H9 (cell line): ENCODE results near the gene DPP6. TPM values are rescaled to one million over a fixed set of nuclear protein-coding genes. Genes with fewer than 3 reads are reported as not detected.
"Not testable (repeated sequence)": the region's sequence is repeated elsewhere in the genome, so short reads cannot be mapped to it uniquely, and the experiment has no call there.

Experiments
- DNase-seq: peaks from one replicate; pipeline ENCODE4 v3.0.0-alpha.2; 2017
- H2AFZ ChIP-seq: one replicate; pipeline ENCODE4 v1.6.1; 2013; ENCODE audit warnings: mild to moderate bottlenecking, low read length, control low read depth, moderate library complexity
- H2AK5ac ChIP-seq: 2 replicates; pipeline ENCODE4 v1.6.1; 2013; ENCODE audit warnings: low read length, control low read depth, mixed read lengths; ENCODE audit not compliant: insufficient read length
- H2BK120ac ChIP-seq: one replicate; pipeline ENCODE4 v1.6.1; 2013; ENCODE audit warnings: low read depth, mild to moderate bottlenecking, low read length, control low read depth, inconsistent platforms; ENCODE audit not compliant: poor library complexity, severe bottlenecking
- H2BK12ac ChIP-seq: 2 replicates; pipeline ENCODE4 v1.6.1; 2013; ENCODE audit warnings: low read length, control low read depth, mixed read lengths, low read depth; ENCODE audit not compliant: insufficient read length
- H2BK15ac ChIP-seq: 2 replicates; pipeline ENCODE4 v1.6.1; 2013; ENCODE audit warnings: low read depth, low read length, control low read depth
- H2BK20ac ChIP-seq: one replicate; pipeline ENCODE4 v1.6.1; 2013; ENCODE audit warnings: low read depth, mild to moderate bottlenecking, low read length, control low read depth, inconsistent platforms; ENCODE audit not compliant: poor library complexity, severe bottlenecking
- H2BK5ac ChIP-seq: 2 replicates; pipeline ENCODE4 v1.6.1; 2013; ENCODE audit warnings: low read length, control low read depth, mixed read lengths; ENCODE audit not compliant: insufficient read length
- H3K14ac ChIP-seq: 2 replicates; pipeline ENCODE4 v1.6.1; 2013; ENCODE audit warnings: low read length, control low read depth; ENCODE audit not compliant: insufficient read depth
- H3K18ac ChIP-seq: 2 replicates; pipeline ENCODE4 v1.6.1; 2013; ENCODE audit warnings: low read depth, mild to moderate bottlenecking, mixed read lengths, low read length, control low read depth; ENCODE audit not compliant: insufficient read length
- H3K23ac ChIP-seq: 2 replicates; pipeline ENCODE4 v1.6.1; 2013; ENCODE audit warnings: low read length, control low read depth, mixed read lengths, low read depth; ENCODE audit not compliant: insufficient read length
- H3K23me2 ChIP-seq: 2 replicates; pipeline ENCODE4 v1.6.1; 2013; ENCODE audit warnings: low read depth, mild to moderate bottlenecking, mixed read lengths, low read length, control low read depth; ENCODE audit not compliant: insufficient read length, poor library complexity, severe bottlenecking
- H3K27ac ChIP-seq: 2 replicates; pipeline ENCODE4 v1.5.1; 2013; ENCODE audit warnings: low read length, control low read depth, mixed read lengths, low read depth; ENCODE audit not compliant: insufficient read length
- H3K27me3 ChIP-seq: 2 replicates; pipeline ENCODE4 v1.6.1; 2013; ENCODE audit warnings: low read length, control low read depth, inconsistent platforms; ENCODE audit not compliant: insufficient read depth
- H3K4ac ChIP-seq: 2 replicates; pipeline ENCODE4 v1.6.1; 2013; ENCODE audit warnings: low read depth, mild to moderate bottlenecking, control low read depth, inconsistent platforms, low read length, moderate library complexity
- H3K4me1 ChIP-seq: 2 replicates; pipeline ENCODE4 v1.6.1; 2013; ENCODE audit warnings: low read length, control low read depth, inconsistent platforms; ENCODE audit not compliant: insufficient read depth
- H3K4me2 ChIP-seq: 2 replicates; pipeline ENCODE4 v1.6.1; 2013; ENCODE audit warnings: low read length, control low read depth, mixed read lengths; ENCODE audit not compliant: insufficient read length, insufficient read depth
- H3K56ac ChIP-seq: 2 replicates; pipeline ENCODE4 v1.6.1; 2013; ENCODE audit warnings: low read depth, mild to moderate bottlenecking, mixed read lengths, low read length, control low read depth; ENCODE audit not compliant: insufficient read length
- H3K79me1 ChIP-seq: 2 replicates; pipeline ENCODE4 v1.6.1; 2013; ENCODE audit warnings: low read depth, mild to moderate bottlenecking, moderate library complexity, low read length, control low read depth, inconsistent platforms; ENCODE audit not compliant: insufficient read depth, poor library complexity, severe bottlenecking
- H3K79me2 ChIP-seq: 2 replicates; pipeline ENCODE4 v1.6.1; 2013; ENCODE audit warnings: low read length, control low read depth, inconsistent platforms; ENCODE audit not compliant: insufficient read depth
- H3K9ac ChIP-seq: 2 replicates; pipeline ENCODE4 v1.6.1; 2013; ENCODE audit warnings: low read length, control low read depth, mixed read lengths; ENCODE audit not compliant: insufficient read length; ENCODE audit errors: extremely low read depth
- H3K9me3 ChIP-seq: one replicate; pipeline ENCODE4 v1.6.1; 2013; ENCODE audit warnings: low read depth, low read length, inconsistent platforms; ENCODE audit not compliant: control insufficient read depth
- H3T11ph ChIP-seq: one replicate; pipeline ENCODE4 v1.6.1; 2013; ENCODE audit warnings: mild to moderate bottlenecking, low read length, control low read depth, inconsistent platforms
- H4K20me1 ChIP-seq: one replicate; pipeline ENCODE4 v1.6.1; 2013; ENCODE audit not compliant: control insufficient read depth, insufficient read length, insufficient read depth
- H4K5ac ChIP-seq: 2 replicates; pipeline ENCODE4 v1.6.1; 2013; ENCODE audit warnings: low read depth, mild to moderate bottlenecking, mixed read lengths, low read length, control low read depth; ENCODE audit not compliant: insufficient read length
- H4K8ac ChIP-seq: replicated peaks from 2 replicates; pipeline ENCODE4 v1.6.1; 2013; ENCODE audit warnings: low read length, control low read depth, mixed read lengths, low read depth; ENCODE audit not compliant: insufficient read length
- H4K91ac ChIP-seq: 2 replicates; pipeline ENCODE4 v1.6.1; 2013; ENCODE audit warnings: low read depth, mild to moderate bottlenecking, moderate library complexity, mixed read lengths, low read length, control low read depth; ENCODE audit not compliant: insufficient read length
- H3K27ac Mint-ChIP-seq, 3 experiments: 2 replicates in 2 of 3; 3 replicates in 1 of 3; pipeline ENCODE4 v1.8.0; 2020 to 2021; ENCODE audit warnings: mixed read lengths in 3 of 3, mild to moderate bottlenecking in 1 of 3, moderate library complexity in 1 of 3
- H3K27me3 Mint-ChIP-seq: 2 replicates; pipeline ENCODE4 v1.8.0; 2021; ENCODE audit warnings: low read depth, mild to moderate bottlenecking, moderate library complexity, mixed read lengths
- H3K36me3 Mint-ChIP-seq, 3 experiments: 2 replicates in 2 of 3; 3 replicates in 1 of 3; pipeline ENCODE4 v1.8.0; 2020 to 2021; ENCODE audit warnings: low read depth in 3 of 3, mixed read lengths in 3 of 3; ENCODE audit not compliant: insufficient read depth in 1 of 3
- H3K4me1 Mint-ChIP-seq, 2 experiments: 2 replicates each; pipeline ENCODE4 v1.8.0; 2020; ENCODE audit warnings: mixed read lengths in 2 of 2
- H3K4me3 Mint-ChIP-seq, 2 experiments: 2 replicates in 1 of 2; 3 replicates in 1 of 2; pipeline ENCODE4 v1.8.0; 2020 to 2021; ENCODE audit warnings: mild to moderate bottlenecking in 2 of 2, mixed read lengths in 2 of 2, moderate library complexity in 1 of 2
- H3K9me3 Mint-ChIP-seq, 2 experiments: 2 replicates in 1 of 2; 3 replicates in 1 of 2; pipeline ENCODE4 v1.8.0; 2020; ENCODE audit warnings: mild to moderate bottlenecking in 2 of 2, mixed read lengths in 2 of 2, moderate library complexity in 1 of 2
- WGBS: extraction: QIAGEN DNeasy Blood & Tissue Kit; methylation state at CpG from one replicate; pipeline ENCODE4 v1.1.7; 2013; ENCODE audit warnings: missing lambda C conversion rate, low lambda C conversion rate, mixed read lengths; ENCODE audit not compliant: insufficient read length; ENCODE audit errors: extremely low coverage; 5-methylcytosine and 5-hydroxymethylcytosine counted together
- total RNA-seq: library from RNA; stranded (reverse); gene quantifications from 2 replicates; pipeline ENCODE4 v1.2.1, GENCODE V29; 2021

Gene DPP6
- total RNA-seq, 1 experiment from 2014 or later = 4.5 TPM

DNA sequence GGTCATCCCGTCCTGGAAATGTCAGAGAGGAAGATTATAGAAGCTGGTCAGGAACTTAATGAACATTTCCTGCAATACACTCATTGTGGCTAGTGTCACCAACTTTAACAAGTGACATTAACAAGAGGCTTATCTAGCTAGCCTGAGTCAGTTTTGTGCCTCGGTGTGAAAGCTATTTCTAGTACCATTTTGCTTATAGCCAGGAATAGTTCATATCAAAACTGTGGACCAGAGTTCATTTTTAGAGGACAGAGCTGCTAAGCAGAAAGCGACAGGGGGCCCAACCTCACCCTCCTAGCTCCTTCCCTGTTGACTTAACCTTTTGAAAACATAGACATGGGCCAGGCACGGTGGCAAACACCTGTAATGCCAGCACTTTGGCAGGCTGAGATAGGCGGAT, 76.9 kb downstream of the DPP6 start:
- not testable (repeated sequence) for H2BK15ac ChIP-seq, H2BK12ac ChIP-seq, H3T11ph ChIP-seq, H3K4me1 ChIP-seq, H3K23ac ChIP-seq, H3K23me2 ChIP-seq, H3K79me1 ChIP-seq, H3K18ac ChIP-seq, H3K79me2 ChIP-seq, H4K8ac ChIP-seq, H3K14ac ChIP-seq, H3K4me1 Mint-ChIP-seq, H2AFZ ChIP-seq, H3K9me3 ChIP-seq, H4K91ac ChIP-seq, H3K9ac ChIP-seq, H3K9me3 Mint-ChIP-seq, H4K20me1 ChIP-seq, H3K56ac ChIP-seq, H3K36me3 Mint-ChIP-seq, H2AK5ac ChIP-seq, H2BK120ac ChIP-seq, H3K27me3 ChIP-seq, H4K5ac ChIP-seq, H3K4me2 ChIP-seq, H3K4me3 Mint-ChIP-seq, DNase-seq, H3K27me3 Mint-ChIP-seq, H3K27ac ChIP-seq, H3K27ac Mint-ChIP-seq, H2BK5ac ChIP-seq, H2BK20ac ChIP-seq, H3K4ac ChIP-seq
- WGBS = no CpG with 5 or more reads among the region's 5 CpGs
